GM12878 (cell line): Measurements from ENCODE around the gene SLC2A8. TPM values are rescaled to one million over a fixed set of nuclear protein-coding genes. Genes with fewer than 3 reads are reported as not detected.

Experiments used
- ATAC-seq: fragments of 200-7000 bp; cut with Tn5 transposase; 3 replicates; pipeline ENCODE4 v1.9.1; 2020; ENCODE audit warnings: mild to moderate bottlenecking, moderate library complexity
- BruUV-seq: library from RNA; stranded (reverse); fragments of 400-500 nt; replicated peaks from 2 replicates; lab custom pipeline; 2021; lab: Mats Ljungman, UMichigan
- CTCF ChIA-PET: fragments of 300-600 bp; sonication (Branson Sonifier 250); formaldehyde crosslinking; extraction: SDS; loops from one replicate; lab custom pipeline; 2021; ENCODE audit warnings: inconsistent platforms; lab: Yijun Ruan, JAX
- POLR2A ChIA-PET: fragments of 350-600 bp; formaldehyde crosslinking; extraction: SDS; loops from one replicate; lab custom pipeline; 2021; ENCODE audit warnings: inconsistent platforms; lab: Charles Lee
- RAD21 ChIA-PET: fragments of 300-600 bp; sonication (Branson Sonifier 250); formaldehyde crosslinking; loops from one replicate; lab custom pipeline; 2023; ENCODE audit warnings: antibody characterized with exemption; ENCODE audit not compliant: unreplicated experiment; lab: Charles Lee
- SMC1A ChIA-PET: fragments of 300-600 bp; sonication (Branson Sonifier 250); formaldehyde crosslinking; loops from one replicate; lab custom pipeline; 2023; ENCODE audit not compliant: unreplicated experiment, uncharacterized antibody; lab: Charles Lee
- DNase-seq: peaks from one replicate; pipeline ENCODE4 v3.0.0-alpha.2; 2011; ENCODE audit warnings: low read depth, low spot score
- FAIRE-seq: peaks from 3 replicates; lab custom pipeline; 2011; peaks lifted over from hg19 to GRCh38; lab: Jason Lieb, UNC
- H2AFZ ChIP-seq: 2 replicates; pipeline ENCODE4 v1.6.0; 2011; ENCODE audit warnings: low read depth, low read length, control low read depth; ENCODE audit not compliant: control insufficient read depth
- H3K27ac ChIP-seq: 2 replicates; pipeline ENCODE4 v1.5.1; 2011; ENCODE audit warnings: control low read depth; ENCODE audit not compliant: control insufficient read depth, insufficient read depth
- H3K27me3 ChIP-seq, 2 experiments: replicated peaks in 1 of 2; 2 replicates each; pipeline versions ENCODE4 v1.6.0 to v1.6.1; 2011; ENCODE audit warnings: low read length in 1 of 2; ENCODE audit not compliant: control insufficient read depth in 2 of 2, insufficient read depth in 2 of 2
- H3K36me3 ChIP-seq, 2 experiments: 2 replicates each; pipeline ENCODE4 v1.5.1; 2011; ENCODE audit warnings: low read length in 1 of 2; ENCODE audit not compliant: control insufficient read depth in 2 of 2, insufficient read depth in 2 of 2
- H3K4me1 ChIP-seq: 2 replicates; pipeline ENCODE4 v1.6.1; 2011; ENCODE audit warnings: mild to moderate bottlenecking, low read length, moderate library complexity, mixed read lengths; ENCODE audit not compliant: control insufficient read depth, insufficient read depth
- H3K4me2 ChIP-seq: 2 replicates; pipeline ENCODE4 v1.6.0; 2011; ENCODE audit warnings: control low read depth; ENCODE audit not compliant: control insufficient read depth, insufficient read depth
- H3K4me3 ChIP-seq: fragments of 200-600 bp; sonication (generic); 2 replicates; pipeline ENCODE4 v1.5.1; 2016
- H3K79me2 ChIP-seq: 2 replicates; pipeline ENCODE4 v1.6.0; 2011; ENCODE audit warnings: low read length; ENCODE audit not compliant: control insufficient read depth, insufficient read depth
- H3K9ac ChIP-seq: 2 replicates; pipeline ENCODE4 v1.8.0; 2011; ENCODE audit warnings: low read length, control low read depth, mixed read lengths; ENCODE audit not compliant: control insufficient read depth, insufficient read depth
- H3K9me3 ChIP-seq: replicated peaks from 3 replicates; pipeline ENCODE4 v1.5.1; 2011; ENCODE audit warnings: mild to moderate bottlenecking, low read length; ENCODE audit not compliant: control insufficient read depth, insufficient read depth
- H4K20me1 ChIP-seq: 2 replicates; pipeline ENCODE4 v1.6.0; 2011; ENCODE audit not compliant: control insufficient read depth, insufficient read depth
- BACH1 ChIP-seq: fragments of 450-650 bp; IDR thresholded peaks from 2 replicates; pipeline ENCODE4 v1.6.1; 2017; ENCODE audit warnings: mild to moderate bottlenecking, borderline replicate concordance
- FOS ChIP-seq: IDR thresholded peaks from 3 replicates; pipeline ENCODE4 v1.6.1; 2011; ENCODE audit warnings: borderline replicate concordance; ENCODE audit not compliant: insufficient read length; ENCODE audit errors: extremely low read depth
- HDAC2 ChIP-seq: fragments of 200-600 bp; sonication (generic); IDR thresholded peaks from 2 replicates; pipeline ENCODE4 v1.6.1; 2017
- HDGF ChIP-seq: fragments of 450-650 bp; IDR thresholded peaks from 2 replicates; pipeline ENCODE4 v1.6.1; 2016; ENCODE audit warnings: antibody characterized with exemption
- IKZF1 ChIP-seq: fragments of 450-650 bp; conservative IDR thresholded peaks from 2 replicates; pipeline ENCODE4 v1.6.1; 2017; ENCODE audit warnings: antibody characterized with exemption, mild to moderate bottlenecking
- NR2C1 ChIP-seq: fragments of 450-650 bp; IDR thresholded peaks from 2 replicates; pipeline ENCODE4 v1.6.1; 2017; ENCODE audit warnings: antibody characterized with exemption, mild to moderate bottlenecking, moderate library complexity
- NRF1 ChIP-seq: conservative IDR thresholded peaks from 2 replicates; pipeline ENCODE4 v1.6.1; 2011; ENCODE audit warnings: mild to moderate bottlenecking, low read depth, low read length, improper control_type of control experiment
- PAX5 ChIP-seq: IDR thresholded peaks from 2 replicates; pipeline ENCODE4 v1.6.1; 2011; ENCODE audit warnings: low read depth, low read length, borderline replicate concordance
- SIN3A ChIP-seq: IDR thresholded peaks from 2 replicates; pipeline ENCODE4 v1.6.1; 2012; ENCODE audit warnings: low read depth, low read length, improper control_type of control experiment
- SMAD1 ChIP-seq: fragments of 450-650 bp; IDR thresholded peaks from 2 replicates; pipeline ENCODE4 v1.6.1; 2018; ENCODE audit warnings: mild to moderate bottlenecking, low read depth; ENCODE audit not compliant: partially characterized antibody
- TARDBP ChIP-seq: IDR thresholded peaks from 2 replicates; pipeline ENCODE4 v1.6.1; 2016; ENCODE audit warnings: borderline replicate concordance
- ZNF217 ChIP-seq: fragments of 450-650 bp; IDR thresholded peaks from 2 replicates; pipeline ENCODE4 v1.6.1; 2017; ENCODE audit warnings: antibody characterized with exemption, mild to moderate bottlenecking
- ZSCAN29 ChIP-seq: fragments of 450-650 bp; IDR thresholded peaks from 2 replicates; pipeline ENCODE4 v1.6.1; 2017; ENCODE audit warnings: mild to moderate bottlenecking, moderate library complexity
- WGBS: methylation state at CpG from one replicate; pipeline ENCODE4 v1.1.6; 2016; ENCODE audit warnings: low lambda C conversion rate; ENCODE audit not compliant: insufficient replicate concordance, insufficient coverage; ENCODE audit errors: missing lambda C conversion rate; 5-methylcytosine and 5-hydroxymethylcytosine counted together
- in situ Hi-C: fragments of 300-500 bp; cut with MboI; formaldehyde crosslinking; loops from 9 replicates; pipeline ENCODE4 v1.14.3; 2018; ENCODE audit warnings: mixed read lengths
- intact Hi-C: fragments of 100-400 bp; cut with micrococcal nuclease; formaldehyde crosslinking; loops from one replicate; pipeline ENCODE4 v1.14.2; 2022; ENCODE audit not compliant: unreplicated experiment
- polyA plus RNA-seq, 11 experiments: library from polyadenylated mRNA; depleted of rRNA in 4 of 11; unstranded in 6 of 11; stranded (reverse) in 5 of 11; fragments of >200 nt; fragmentation: Nextera tagmentation in 4 of 11; fragmentation: Illumina TruSeq in 1 of 11; extraction: Ambion mirVana in 4 of 11; extraction: Trizol in 1 of 11; gene quantifications; 1 replicate in 1 of 11; 2 replicates in 10 of 11; pipeline versions ENCODE4 v1.2.1 to v1.2.3, GENCODE V29; 2011 to 2016; ENCODE audit warnings: inconsistent platforms in 2 of 11, missing spikeins in 2 of 11, low read depth in 1 of 11
- total RNA-seq, 4 experiments: library from RNA; depleted of rRNA in 3 of 4; stranded (reverse); fragments of >200 nt in 3 of 4; fragmentation: Illumina TruSeq in 1 of 4; extraction: Trizol in 1 of 4; gene quantifications; 2 replicates each; pipeline versions ENCODE4 v1.2.1 to v1.2.3, GENCODE V29; 2013 to 2021
- TF ChIP-seq, protein P1 (sequence below): fragments of 450-650 bp; IDR thresholded peaks from 2 replicates; pipeline ENCODE4 v1.6.1; 2018; ENCODE audit warnings: borderline replicate concordance, mild to moderate bottlenecking; ENCODE audit not compliant: partially characterized antibody
- TF ChIP-seq, protein P2 (sequence below): fragments of 150-350 bp; IDR thresholded peaks from 2 replicates; pipeline ENCODE4 v1.6.1; 2014; ENCODE audit warnings: mild to moderate bottlenecking, low read depth, low read length

SLC2A8 gene
- total and polyA plus RNA-seq, 10 of the 15 experiments (the other 5 are each of a cell fraction or from before 2014, with no cell fraction given): 0.31 to 22.7 (median 10.0) TPM

DNA sequence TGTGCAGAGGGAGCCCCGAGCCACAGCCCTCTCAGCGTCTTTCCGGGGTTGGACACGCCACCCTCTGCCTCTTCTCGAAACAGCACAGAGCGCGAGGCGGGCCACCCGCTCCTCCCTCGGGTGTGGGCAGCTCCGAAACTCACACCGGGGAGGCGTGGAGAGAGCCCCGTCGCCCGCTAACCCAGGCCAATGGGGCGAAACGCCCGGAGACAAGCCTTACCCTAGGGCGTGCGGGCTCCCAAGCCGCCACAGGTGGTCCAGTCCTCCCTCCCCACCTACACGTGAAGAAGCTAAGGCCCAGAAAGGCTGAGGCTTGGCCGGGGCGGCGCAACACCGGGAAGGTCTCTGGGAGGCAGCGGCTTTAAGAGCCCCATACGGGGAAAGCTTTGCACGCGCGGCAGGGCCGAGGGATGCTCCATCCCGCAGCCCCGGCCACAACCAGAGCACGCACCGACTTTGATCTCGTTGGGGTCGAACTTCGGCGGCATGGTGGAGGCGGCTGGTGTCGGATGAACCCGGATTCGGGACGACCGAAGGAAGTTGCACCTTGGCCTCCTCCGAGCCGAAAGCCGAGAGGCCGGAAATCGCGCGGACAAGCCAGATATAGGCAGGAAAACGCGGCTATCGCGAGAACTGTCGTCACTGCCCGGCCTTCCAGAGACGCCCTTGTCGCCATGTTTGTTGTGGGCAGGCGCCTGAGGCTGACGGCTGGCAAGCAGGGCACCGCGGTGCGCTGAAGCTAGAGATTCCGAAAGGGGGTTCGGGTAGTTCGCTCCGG, 54.0 kb downstream of the SLC2A8 start, which contains the start of the genes LRSAM1 and RPL12:
Gene LRSAM1, plus strand, starts transcription at position 681 of the 778 bp plus-strand sequence. CDS start 3,018 bp downstream, outside the sequence.
Gene RPL12, minus strand, starts transcription at position 577 of the 778 bp plus-strand sequence. Its CDS starts 89 bp downstream, at position 488.
- H3K36me3 ChIP-seq: peaks cover 15 to 37% of the 10 kb centered on the region in 2 experiments
- peak within 1 kb of the TSS; percentile 92 for H2AFZ ChIP-seq
- WGBS: under 1% methylated on average over 71 of the region's 71 CpGs
- BruUV-seq: no TSS peak
- ChIA-PET SMC1A (interaction anchor here (0.9 to 1.6 kb wide), 5 partner anchors 27 to 54 kb away, joined by 3 to 7 read pairs (median 4); partner anchors contain the start of genes SLC2A8 and ZNF79), POLR2A (interaction anchor here (0.8 to 3.7 kb wide), 4 partner anchors 17 to 54 kb away, joined by 3 to 26 read pairs (median 12); partner anchors contain the start of genes SLC2A8 and ZNF79), CTCF (interaction anchor here (1.0 to 2.2 kb wide), 5 partner anchors 11 to 510 kb away, joined by 3 to 7 read pairs (median 4); partner anchors contain the start of gene ZNF79), RAD21 (interaction anchor here (0.8 to 2.2 kb wide), 4 partner anchors 52 to 509 kb away, joined by 3 to 9 read pairs (median 4); partner anchors contain the start of gene SLC2A8)
- H3K9me3 ChIP-seq: no peaks in the 10 kb centered on the region; the same call in 2 of the 3 replicates
- peak within 1 kb of the TSS; percentile 95 for H3K9ac ChIP-seq
- peak; percentile 75 for FAIRE-seq
- H3K27ac ChIP-seq: peak within 1 kb of the TSS; percentile 94
- intact Hi-C loops: loop anchor here (10.0 kb wide), 1 partner anchor 236 kb away; no protein-coding TSS in a partner anchor
- H3K79me2 ChIP-seq: peaks cover 49% of the 10 kb centered on the region
- peak within 1 kb of the TSS; percentile 93 for H3K4me3 ChIP-seq
- H3K4me2 ChIP-seq: peak within 1 kb of the TSS; percentile 39
- H3K4me1 ChIP-seq: peaks cover 6% of the 10 kb centered on the region; the same call in 1 of the 2 replicates
- no peaks in the 10 kb centered on the region for H3K27me3 ChIP-seq
- peak; percentile 79 for DNase-seq
- H4K20me1 ChIP-seq: peaks cover 11% of the 10 kb centered on the region
- in situ Hi-C loops: no loop called here
- ATAC-seq: peak; percentile 74
- TF ChIP-seq, protein P1, sequence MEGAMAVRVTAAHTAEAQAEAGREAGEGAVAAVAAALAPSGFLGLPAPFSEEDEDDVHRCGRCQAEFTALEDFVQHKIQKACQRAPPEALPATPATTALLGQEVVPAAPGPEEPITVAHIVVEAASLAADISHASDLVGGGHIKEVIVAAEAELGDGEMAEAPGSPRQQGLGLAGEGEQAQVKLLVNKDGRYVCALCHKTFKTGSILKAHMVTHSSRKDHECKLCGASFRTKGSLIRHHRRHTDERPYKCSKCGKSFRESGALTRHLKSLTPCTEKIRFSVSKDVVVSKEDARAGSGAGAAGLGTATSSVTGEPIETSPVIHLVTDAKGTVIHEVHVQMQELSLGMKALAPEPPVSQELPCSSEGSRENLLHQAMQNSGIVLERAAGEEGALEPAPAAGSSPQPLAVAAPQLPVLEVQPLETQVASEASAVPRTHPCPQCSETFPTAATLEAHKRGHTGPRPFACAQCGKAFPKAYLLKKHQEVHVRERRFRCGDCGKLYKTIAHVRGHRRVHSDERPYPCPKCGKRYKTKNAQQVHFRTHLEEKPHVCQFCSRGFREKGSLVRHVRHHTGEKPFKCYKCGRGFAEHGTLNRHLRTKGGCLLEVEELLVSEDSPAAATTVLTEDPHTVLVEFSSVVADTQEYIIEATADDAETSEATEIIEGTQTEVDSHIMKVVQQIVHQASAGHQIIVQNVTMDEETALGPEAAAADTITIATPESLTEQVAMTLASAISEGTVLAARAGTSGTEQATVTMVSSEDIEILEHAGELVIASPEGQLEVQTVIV: peak; percentile 72
- TF ChIP-seq PAX5 (peak; percentile 50; the same call in 1 of the 2 replicates), SMAD1 (peak; percentile 92), HDGF (peak; percentile 93; the same call in 1 of the 2 replicates), NR2C1 (peak; percentile 84), FOS (no peak), ZNF217 (no peak), SIN3A (peak; percentile 96), TARDBP (peak; percentile 79; the same call in 1 of the 2 replicates), IKZF1 (peak; percentile 94), BACH1 (peak; percentile 92; the same call in 1 of the 2 replicates), NRF1 (no peak; the same call in 1 of the 2 replicates), ZSCAN29 (peak; percentile 85), HDAC2 (no peak)
- TF ChIP-seq, protein P2, sequence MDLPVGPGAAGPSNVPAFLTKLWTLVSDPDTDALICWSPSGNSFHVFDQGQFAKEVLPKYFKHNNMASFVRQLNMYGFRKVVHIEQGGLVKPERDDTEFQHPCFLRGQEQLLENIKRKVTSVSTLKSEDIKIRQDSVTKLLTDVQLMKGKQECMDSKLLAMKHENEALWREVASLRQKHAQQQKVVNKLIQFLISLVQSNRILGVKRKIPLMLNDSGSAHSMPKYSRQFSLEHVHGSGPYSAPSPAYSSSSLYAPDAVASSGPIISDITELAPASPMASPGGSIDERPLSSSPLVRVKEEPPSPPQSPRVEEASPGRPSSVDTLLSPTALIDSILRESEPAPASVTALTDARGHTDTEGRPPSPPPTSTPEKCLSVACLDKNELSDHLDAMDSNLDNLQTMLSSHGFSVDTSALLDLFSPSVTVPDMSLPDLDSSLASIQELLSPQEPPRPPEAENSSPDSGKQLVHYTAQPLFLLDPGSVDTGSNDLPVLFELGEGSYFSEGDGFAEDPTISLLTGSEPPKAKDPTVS: no peak
